Fibroblast of skin of left quadriceps (primary cell): ENCODE results near the gene PLCH1.

ENCODE experiments used
- DNase-seq, 2 experiments: peaks; one replicate each; pipeline ENCODE4 v3.0.0-alpha.2; 2013; ENCODE audit warnings: low read depth in 2 of 2

Gene PLCH1

DNA sequence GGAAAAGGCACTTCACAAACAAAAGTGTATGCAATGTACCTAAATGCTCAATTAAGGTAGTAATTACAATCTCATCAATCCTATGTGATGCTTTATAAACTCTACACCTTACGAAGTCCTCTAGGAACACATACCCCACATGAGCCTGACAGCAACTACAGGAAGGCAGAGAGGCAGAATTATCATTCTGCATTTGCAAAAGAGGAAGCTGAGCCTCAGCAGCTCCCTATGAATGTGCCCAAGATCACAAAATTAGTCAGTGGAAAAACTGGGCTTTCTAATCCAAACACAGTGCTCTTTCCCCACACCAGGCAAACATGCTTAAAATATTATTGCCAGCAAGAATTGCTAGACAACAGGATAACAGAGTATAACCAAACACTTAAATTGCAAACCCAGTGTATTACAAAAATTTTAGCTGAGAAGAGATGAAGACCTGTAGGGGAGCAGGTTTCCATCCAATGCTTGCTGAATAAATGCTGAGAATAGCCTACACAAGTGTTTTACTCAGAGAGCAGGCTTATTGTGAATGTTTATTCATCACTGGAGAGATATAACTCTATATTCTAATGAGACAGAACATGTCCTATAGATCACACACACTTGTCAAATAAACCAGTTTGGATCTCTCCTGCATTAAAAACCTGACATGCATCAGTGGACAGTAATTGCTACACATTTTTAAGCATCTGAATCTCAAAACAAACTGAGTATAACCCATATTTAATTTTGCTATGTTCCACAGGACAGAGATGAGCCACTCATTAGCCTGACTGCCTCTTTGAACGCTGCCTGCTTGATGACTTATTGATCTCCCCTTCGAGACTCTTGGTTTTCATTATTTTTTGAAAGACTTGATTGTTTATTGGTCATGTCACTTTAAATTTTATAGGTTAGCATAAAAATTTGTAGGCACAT, 62.2 kb downstream of the PLCH1 start:
- no peak for DNase-seq

DNA sequence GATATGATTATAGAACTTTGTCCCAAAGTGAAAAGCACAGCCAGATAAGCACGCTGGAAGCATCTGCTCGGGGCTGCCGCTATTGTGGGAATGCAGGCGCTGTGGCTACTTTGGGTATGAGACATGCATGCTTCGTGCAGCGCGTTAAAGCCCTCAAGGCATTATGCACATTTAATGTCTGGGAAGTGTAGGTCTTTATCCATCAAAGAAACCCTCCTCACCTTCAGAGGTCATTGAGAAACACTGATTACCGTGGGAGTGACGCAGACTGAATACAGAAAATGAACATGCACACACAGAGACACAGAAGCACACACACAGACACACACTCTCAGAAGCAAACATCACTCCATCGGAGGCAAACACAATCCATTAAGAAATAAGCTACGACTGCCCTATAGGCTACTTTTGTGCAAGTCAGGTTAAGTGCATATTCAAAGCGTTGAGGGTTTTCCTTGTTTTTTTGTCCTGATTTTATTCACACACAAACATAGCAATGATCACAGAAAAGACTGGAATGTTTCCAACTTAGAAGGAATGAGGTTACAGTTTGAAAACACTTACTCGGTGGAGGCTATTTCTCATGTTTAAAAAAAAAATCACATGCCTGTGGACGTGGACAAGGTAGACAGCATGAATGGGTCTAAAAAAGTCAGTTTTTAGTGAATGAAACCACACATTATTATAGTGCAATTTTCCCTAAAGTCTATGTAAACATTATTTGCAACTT, 68.5 kb downstream of the PLCH1 start:
- DNase-seq = peak; percentile 27 to 32

- DNase-seq = no peak
Observed at GRCh38 chr3:155675094-155675493, 69.8 kb downstream of the PLCH1 start.

DNA sequence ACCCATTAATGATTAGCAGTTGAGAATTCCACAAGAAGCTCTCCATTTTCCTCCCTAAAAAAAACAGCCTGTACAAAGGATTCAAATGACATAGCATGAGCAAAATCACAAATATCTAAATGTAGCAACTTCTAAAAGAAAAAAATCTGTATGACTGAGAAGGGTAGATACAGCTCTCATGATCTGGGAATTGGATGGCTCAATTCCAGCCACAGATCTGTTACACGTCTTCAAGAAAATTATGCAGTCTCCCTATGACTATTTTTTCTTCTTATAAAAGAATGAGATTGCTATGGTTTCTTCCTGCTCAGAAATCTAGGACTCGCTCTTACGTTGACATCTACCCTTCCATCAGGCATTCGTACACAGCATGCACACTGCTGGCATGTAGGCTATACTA, 71.5 kb downstream of the PLCH1 start:
- no peak for DNase-seq

DNA sequence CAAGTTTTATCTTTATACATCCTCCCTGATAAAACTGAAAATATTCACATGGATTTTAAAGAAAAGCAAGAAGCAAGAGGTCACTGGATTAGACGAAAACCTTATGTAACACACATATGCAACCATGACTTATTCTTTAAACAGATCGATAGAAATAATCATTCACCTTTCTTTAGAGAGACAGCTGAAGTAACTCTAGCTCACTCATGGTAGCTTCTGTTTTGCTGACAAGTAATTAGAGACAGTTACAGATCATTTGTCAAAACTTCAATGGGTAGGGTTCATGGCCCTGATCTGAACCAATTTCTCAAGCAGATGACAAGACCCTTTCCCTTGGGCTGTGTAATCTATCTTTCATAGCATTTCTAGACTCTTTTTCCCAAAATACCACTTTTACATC, 74.5 kb downstream of the PLCH1 start:
- DNase-seq = no peak

DNA sequence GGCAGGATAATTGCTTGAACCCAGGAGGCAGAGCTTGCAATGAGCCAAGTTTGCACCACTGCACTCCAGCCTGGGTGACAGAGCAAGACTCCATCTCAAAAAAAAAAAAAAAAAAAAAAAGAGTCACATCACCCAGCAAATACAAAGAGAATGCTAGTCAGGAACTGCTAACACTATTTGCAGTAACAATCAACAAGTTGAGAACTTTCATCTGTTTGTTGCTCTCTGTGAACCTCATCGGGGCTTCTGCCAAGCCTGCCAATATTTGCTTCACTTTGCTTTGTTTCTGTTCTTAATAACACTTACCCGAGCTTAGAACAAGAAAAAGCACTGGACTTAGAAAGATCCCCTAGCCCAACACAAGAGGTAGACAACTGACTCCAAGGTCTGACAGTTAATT, 76.9 kb downstream of the PLCH1 start:
- DNase-seq = no peak

DNA sequence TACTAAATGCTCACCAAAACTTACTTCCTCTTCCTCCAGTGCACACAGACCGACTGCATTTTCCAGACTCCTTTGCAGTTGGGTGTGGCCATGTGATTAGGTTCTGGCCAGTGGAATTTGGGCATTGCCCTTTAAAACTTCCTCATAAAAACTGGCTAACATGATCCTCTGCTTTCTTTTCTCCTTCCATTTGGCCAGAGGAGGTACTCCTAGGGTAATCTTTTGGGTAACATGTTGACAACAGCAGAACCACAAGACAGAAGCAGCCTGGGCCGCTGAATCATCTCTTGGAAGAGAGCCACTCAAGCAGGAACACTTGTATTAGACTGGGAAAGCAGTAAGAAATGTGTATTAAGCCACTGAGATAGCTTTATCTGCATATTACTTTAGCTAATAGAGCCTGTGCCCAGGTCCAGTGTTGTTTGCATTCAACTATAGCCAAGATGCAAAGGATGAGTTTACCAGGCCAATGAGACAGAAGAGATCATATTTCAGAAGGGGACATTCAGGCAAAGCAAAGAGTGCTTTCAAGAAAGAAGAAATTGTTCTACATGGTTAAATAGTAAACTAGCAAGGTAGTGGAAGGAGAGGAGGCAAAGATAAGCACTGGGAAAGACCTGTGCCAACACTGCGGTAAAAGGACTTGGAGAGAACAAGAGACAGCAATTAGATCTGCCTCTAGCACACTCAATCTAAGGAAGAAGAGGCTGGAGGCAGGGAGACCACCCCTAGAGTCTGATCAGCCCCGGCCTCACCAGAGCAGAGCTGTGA, 79.8 kb downstream of the PLCH1 start:
- peak; percentile 81 to 83 for DNase-seq

GRCh38 chr3:155663467-155664212, 81.2 kb downstream of the PLCH1 start:
- no peak for DNase-seq

- DNase-seq = no peak
Observed at GRCh38 chr3:155661760-155662159, 83.1 kb downstream of the PLCH1 start.

DNA sequence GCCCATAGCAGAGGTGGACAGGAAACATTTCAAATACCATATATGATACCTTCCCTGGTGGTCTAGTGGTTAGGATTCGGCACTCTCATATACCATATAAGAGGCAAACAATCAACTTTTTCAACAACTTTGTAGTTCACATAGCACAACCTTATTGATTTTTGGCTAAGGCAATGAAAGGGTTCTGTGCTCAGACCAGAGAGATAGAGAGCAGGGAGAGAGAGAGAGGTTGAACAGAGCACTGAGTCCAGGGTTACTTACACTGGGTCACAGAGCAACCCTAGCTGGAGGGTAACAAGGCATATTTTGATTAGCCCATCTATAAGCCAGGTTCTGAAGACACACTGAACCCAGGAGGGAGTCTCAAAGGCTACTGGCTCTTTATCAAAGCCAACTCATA, 83.8 kb downstream of the PLCH1 start:
- no peak for DNase-seq

DNA sequence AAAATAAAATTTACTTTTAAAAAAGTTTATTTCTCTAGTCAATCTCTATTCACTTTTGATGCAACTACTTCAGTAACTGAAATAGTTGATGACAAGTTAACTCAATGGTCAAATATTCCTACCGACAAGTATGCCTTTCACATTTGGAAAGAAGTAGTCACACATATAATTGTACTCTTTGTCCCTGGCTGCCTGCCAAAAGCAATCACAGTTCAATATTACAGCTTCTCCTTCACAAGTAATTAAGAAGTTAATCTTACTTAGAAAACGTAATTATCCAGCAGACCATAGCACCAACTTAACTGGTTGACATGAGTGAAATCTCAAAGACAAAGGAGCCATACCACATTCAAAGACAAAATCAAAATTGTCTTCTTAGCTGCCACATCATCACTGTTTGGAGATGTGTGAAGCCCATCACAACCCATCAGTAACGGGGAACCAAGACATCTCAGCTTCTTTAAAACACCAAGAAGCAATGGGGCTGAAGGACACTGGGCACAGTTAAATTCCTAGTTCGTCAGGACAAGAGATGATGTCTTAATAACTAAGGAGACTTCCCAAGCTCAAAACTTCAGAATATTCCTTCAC, 86.1 kb downstream of the PLCH1 start:
- no peak for DNase-seq

GRCh38 chr3:155658006-155658405, 86.9 kb downstream of the PLCH1 start:
- DNase-seq = no peak

GRCh38 chr3:155657161-155657560, 87.7 kb downstream of the PLCH1 start:
- no peak for DNase-seq

- DNase-seq = no peak
Observed at GRCh38 chr3:155656466-155656865, 88.4 kb downstream of the PLCH1 start.

DNA sequence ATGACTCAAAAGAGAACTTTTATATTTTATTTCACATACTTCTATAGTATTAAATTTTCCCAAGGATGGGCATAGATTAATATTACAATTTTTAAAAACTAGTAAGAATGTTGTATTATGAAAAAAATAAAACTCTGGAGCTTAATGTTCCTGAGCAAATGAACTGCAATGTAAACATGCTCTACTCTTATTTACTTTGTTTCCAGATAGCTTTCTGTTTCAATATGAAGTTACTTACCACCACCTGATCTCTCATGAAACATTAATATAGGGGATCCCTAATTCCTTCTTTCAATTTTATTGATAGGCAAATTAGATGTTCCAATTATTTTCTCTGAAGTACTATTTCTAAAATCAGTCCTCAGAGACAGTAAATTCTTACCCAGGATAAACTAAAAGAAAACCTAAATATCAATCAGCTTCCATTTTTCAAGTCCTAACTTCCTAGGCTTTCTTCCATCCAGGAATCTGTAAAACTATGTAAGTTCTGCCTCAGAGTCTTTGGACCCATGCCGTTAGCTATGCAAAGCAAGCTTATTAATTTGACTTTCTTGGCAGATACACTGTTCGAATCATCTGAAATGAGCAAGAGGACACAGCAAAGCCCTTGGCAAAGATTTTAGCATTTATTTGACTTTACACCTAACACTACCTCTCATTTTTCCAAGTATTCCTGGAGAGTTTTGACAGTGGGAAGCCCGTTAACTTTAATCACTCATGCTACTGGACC, 93.2 kb downstream of the PLCH1 start:
- no peak for DNase-seq

DNA sequence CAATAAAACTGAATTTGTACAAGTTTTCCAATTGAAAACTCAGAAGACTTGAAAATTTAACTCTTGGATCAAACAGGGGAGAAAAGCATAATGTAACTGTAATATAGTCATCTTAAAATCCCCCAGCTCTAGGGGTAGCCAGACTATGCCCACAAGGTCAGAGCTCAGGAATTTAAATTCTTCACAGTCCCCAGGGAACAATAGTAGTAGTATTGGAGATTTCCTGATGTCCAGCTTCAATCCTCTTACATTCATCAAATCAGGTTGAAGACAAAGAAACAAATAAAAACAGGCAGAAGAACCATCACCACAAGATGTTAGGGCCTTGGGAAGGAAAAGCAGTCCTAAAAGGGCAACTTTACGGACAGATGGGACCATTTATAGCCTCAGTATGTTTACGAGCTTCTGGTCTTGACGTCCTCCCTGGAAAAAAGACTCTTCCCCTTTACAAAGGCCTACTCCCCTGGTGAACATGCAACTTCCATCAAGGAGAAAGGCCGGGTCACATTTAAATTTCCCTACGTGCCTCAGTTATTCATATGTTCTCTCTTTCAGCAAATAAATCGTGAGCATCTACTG, 96.8 kb downstream of the PLCH1 start:
- no peak for DNase-seq

GRCh38 chr3:155647206-155647605, 97.7 kb downstream of the PLCH1 start:
- no peak for DNase-seq

DNA sequence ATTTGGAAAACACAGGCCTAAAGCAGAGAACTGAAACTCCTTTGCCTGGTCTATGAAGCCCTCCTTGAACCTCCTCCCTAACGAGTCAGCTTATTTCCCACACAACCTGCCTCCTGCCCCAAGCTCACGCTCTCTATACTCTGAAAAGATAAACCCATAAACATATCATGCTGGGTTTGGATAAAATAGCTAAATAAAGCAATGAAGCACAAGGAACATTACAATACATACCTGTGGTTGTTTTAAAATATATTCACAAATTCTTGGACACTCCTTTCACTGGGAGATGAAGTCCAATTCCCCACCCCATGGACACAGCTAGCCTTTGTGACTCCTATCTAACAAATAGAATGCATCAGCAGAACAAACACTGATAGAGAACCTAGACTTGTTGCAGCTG, 98.2 kb downstream of the PLCH1 start:
- no peak for DNase-seq

GRCh38 chr3:155646128-155646527, 98.7 kb downstream of the PLCH1 start:
- no peak for DNase-seq

DNA sequence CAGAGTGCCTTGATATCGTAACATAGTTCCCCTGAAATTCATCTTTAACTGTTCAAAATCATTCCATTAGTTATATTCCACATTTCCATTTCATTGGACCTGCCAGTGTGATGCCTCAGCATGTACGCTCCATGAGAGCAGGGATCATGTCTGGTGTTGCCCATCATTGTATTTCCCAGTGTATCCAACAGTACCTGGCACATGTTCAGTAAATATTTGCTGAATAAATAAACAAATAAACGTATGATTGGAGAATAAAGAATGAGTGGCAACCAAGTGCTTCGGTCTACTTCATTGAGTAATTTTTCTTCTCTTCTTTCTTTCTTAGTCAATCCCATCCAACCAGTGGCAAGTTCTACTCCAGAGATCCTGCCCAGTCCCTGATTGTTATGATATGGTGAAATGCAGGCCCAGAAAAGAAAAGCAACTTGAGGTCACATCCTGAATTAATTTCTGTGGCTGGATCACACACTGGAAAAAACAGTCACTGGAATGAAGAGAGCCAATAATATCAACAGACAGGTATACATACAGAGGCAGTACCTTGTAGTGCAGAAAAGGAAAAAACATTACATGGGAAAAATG, 101.2 kb downstream of the PLCH1 start:
- no peak for DNase-seq
